GM21825 (cell line): ENCODE data around the gene FAM47E.
"Not testable (repeated sequence)": the region's sequence is repeated elsewhere in the genome, so short reads cannot be mapped to it uniquely, and the experiment has no call there.

Experiments used
- ATAC-seq: cut with Tn5 transposase; IDR thresholded peaks from one replicate; pipeline ENCODE4 v1.9.1; 2021; ENCODE audit warnings: mild to moderate bottlenecking, moderate library complexity; ENCODE audit not compliant: unreplicated experiment

The FAM47E gene

DNA sequence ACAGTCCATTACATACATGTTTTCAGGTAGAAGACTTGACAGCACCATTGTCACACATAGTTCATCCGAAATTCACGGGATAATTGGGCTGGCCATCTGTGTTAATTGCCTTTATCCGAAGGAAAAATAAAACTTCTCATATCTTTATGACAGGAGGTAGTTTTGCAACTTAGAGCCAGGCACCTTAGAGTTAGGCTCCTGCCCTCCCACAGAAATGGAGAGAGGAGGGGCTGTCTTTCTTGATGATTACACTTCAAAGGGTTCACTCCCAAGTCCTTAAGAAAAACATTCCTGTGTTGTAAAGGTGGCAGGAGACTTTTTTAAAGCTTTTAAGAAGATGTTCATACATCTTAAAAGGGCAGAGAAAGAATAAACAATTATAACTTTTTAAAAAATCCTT is 27.4 kb upstream of the FAM47E start:
- ATAC-seq, result no peak

DNA sequence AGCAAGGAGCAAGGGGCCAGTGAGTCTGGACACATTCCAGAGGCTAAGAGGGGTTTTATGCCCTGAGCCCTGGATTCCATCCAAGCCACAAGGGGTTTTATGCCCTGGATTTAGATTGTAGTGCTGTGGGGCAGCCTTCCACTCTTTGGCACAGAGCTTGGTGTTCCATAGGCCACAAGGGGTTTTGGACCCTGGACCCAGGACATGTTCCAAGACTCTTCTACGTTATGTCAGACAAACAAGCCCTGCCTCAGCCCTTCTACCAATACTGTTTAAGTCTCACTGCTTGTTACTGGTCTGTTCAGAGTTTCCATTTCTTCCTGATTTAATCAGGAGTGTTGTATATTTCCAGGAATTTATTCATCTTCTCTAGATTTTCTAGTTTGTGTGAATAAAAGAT is 25.1 kb upstream of the FAM47E start:
- no peak for ATAC-seq

DNA sequence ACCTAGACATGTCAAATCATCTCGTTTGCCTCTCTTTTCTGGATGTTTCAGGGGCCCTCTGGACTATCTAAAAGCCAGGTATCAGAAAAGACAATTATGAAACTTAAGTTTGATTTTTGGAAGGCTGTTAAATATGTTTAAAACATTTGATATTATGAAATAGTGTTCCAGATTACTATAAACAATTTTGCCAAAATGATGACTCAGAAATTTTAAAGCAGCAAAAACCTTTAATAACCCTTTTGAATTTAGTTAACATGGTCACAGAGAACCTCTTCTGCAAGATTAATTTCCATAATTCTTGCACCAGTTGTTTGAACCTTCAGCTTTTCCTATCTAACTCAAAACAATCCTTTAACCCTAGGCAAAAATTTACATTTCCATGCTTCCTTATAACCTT is 18.8 kb upstream of the FAM47E start:
- ATAC-seq, result no peak

DNA sequence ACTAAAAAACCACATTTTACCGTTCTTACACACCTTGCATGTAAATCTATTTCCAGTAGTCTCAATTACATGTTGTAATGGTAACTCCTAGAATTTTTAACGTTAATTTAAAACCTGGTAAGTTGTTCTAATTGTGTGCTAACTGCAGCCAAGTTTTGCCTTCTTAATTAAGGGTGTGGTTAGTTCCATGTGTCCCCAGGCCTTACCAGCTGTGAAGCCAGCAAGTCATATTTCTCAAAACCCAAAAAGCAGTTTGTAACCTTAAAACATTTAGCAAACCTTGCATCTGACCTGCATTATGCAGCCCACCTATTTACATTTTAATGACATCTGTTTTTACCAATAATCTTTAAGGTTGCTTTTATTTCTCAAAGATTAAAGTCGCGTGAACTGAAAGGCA is 18.4 kb upstream of the FAM47E start:
- ATAC-seq, result no peak

DNA sequence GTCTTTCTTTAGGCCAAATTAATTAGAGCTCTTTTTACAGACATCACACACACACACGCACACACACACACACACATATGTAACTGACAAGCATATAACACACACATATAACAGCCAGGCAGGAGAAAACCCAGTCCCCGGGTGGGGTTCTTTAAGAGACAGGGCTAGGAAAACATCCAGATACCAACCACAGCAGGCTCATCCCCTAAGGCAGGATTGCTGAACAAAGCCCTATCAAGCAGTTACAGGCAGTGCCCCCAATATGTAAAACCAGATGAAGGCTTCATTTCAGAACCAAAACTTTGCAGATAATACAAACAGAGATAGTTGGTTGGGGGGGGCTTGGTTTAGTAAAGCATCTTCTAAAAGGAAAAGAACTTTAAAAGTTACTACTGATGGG is 18.0 kb upstream of the FAM47E start:
- ATAC-seq, result no peak

DNA sequence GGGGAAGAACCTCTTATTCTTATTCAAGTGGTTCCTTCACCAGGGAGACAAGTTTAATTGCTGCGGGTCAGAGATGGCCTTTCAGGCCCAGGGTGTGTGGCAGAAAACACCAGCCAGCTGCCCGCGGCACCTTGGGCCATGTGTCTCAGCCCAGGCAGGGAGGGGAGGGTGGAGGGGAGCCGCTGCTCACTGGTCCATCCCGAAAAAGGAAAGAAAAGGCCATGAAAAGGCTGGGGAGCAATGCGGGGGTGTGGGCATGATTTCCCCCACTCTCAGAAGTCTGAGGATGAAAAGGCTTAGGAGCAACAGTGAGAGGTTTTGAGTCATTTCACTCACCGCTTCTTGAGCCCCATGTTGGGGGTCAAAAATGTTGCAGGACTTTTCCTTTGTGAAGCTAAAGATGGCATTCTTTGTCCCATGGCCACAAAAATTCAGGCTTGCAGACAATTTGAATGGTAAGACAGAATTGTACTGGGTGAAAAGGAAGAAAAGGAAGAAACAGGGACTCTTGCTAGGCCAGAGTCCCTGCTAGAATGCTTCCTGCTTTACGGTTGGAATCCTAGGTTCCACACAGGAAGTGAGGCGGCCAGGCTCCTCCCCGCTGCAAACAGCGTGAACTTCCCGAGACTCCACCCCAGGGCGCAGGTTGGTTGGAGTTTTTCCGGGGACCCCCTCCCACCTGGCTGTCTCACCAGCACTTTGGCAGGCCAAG is 17.4 kb upstream of the FAM47E start:
- no peak for ATAC-seq

DNA sequence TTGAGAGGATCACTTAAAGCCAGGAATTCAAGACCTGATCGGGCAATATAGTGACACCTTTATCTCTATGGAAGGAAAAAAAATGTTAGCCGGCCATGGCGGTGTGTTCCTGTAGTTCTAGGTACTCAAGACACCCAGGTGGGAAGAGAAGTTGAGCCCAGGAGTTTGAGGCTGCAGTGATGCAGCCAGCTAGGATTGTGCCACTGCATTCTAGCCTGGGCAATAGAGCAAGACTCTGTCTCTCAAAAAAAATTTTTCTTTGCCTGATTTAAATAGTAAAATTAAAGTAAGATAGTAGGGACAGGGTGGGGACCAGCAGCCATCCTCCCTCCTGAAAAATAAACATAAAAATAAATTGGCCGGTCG is 16.9 kb upstream of the FAM47E start:
- no peak for ATAC-seq

DNA sequence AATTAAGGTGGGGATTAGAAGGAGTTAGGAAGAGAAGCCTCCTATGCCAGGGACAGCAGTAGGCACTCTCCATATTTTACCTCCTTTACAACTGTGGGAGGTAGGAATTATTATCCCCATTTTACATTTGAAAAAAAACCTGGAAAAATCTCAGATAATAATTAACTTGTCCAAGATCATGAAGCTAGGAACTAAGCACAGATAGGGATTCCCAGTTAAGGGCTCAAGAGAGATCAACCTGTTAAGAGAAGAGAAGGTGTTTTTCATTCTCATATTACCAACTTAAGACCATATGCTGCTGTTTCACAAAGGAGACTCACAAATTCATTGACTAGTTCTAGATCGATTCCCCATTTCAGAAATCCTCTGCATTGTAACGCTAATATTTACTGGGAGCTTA is 16.1 kb upstream of the FAM47E start:
- ATAC-seq, result no peak

DNA sequence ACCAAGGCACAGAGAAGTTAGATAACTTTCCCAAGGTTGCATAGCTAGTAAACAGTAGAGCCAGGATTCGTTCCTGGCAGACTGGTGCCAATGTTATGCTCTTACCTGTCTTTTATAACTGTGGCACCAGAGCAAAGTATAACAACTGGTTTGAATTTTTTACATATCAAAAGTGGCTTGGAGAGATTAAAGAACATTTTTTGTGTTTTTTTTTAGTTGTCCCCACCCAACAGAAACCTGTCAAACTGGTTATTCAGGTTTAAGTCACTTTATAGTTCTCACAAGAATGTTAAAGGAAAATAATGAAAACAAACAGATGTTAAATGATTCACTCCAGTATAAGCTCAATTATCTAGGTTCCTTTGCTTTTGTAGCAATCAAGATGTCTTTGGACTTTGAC is 15.6 kb upstream of the FAM47E start:
- ATAC-seq, result no peak

DNA sequence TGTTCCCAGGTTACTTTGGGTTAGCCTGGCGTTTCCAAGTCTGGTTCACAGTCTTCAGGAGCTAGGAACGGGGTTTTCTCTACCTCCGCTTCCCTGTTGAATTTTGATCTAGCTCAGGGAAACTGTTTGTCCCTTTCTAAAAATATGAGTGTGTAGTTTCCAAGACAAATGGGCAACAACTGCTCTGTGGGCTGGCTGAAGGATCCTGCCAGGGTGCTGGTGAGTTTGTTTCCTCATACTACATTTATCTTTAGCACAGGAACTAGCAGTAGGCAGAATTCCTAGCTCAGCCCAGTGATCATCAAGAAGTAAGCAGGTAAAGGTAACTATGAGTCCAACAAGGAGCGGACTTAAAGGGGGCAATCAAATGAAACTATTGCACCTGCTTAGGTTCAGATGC is 13.3 kb upstream of the FAM47E start:
- no peak for ATAC-seq

DNA sequence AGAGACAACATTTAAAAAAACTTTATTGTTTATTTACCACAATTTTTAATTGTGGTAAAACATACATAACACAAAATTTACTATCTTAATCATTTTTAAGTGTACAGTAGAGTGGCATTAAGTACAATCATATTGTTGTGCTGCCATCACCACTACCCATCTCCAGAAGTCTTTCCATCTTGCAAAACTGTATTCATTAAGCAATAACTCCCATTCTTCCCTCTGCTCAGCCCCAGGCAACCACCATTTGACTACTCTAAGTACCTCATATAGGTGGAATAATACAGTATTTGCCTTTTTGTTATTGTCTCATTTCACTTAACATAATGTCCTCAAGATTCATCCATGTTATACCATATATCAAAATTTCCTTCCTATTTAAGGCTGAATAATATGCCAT is 12.8 kb upstream of the FAM47E start:
- ATAC-seq, result no peak

DNA sequence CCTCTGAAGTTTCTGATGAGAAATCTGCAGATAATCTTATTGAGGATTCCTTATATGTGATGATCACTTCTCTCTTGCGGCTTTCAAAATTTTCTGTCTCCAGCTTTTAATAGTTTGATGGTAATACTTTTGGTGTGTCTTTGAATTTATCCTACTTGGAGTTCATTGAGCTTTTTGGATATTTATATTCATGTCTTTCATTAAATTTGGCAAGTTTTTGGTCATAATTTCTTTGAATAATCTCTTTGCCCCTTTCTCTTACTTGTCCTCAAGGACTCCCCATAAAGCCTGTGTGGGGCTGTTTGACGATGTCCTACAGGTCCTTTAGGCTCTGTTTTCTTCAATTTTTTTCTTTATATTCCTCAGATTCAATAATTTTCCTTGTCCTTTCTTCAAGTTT is 11.3 kb upstream of the FAM47E start:
- ATAC-seq, result no peak

DNA sequence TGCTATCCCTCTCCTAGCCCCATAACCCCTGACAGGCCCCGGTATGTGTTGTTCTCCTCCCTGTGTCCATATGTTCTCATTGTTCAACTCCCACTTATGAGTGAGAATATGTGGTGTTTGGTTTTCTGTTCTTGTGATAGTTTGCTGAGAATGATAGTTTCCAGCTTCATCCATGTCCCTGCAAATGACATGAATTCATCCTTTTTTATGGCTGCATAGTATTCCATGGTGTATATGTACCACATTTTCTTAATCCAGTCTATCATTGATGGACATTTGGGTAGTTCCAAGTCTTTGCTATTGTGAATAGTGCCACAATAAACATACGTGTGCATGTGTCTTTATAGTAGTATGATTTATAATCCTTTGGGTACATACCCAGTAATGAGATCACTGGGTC is 7.6 kb upstream of the FAM47E start:
- not testable (repeated sequence) for ATAC-seq

DNA sequence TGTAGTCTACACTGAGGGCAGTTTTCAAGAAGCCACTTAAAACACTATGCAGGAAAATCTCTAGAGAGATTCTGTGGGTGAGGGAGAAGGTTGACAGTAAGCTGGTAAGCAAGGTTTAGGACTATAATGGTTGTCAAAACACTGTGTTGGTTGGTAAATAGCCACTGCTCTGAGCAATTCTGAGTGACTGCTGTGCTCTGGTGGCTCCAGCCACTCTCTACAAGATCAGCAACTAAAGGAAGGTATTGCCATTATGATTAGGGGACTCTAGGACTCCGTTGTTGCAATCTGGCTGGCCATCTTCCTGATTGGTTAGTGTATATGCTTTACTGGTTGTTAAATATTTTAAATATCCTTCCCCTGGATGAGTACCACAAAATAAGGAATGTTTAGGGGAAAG is 5.5 kb upstream of the FAM47E start:
- ATAC-seq, result no peak

DNA sequence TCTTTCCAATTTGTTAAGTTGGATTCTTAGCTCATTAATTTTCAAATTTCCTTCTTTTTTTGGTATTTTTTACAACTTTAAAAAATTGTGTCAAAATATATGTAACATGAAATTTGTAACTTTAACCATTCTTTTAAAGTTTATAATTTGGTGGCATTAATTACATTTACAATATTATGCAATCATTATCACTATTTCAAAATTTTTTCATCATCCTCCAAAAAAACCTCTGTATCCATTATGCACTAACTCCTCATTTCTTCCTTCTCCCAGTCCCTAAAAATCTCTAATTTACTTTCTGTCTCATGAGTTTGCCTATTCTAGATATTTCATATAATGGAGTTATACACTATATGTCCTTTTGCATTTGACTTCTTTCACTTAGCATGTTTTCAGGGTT is 4.7 kb upstream of the FAM47E start:
- no peak for ATAC-seq

DNA sequence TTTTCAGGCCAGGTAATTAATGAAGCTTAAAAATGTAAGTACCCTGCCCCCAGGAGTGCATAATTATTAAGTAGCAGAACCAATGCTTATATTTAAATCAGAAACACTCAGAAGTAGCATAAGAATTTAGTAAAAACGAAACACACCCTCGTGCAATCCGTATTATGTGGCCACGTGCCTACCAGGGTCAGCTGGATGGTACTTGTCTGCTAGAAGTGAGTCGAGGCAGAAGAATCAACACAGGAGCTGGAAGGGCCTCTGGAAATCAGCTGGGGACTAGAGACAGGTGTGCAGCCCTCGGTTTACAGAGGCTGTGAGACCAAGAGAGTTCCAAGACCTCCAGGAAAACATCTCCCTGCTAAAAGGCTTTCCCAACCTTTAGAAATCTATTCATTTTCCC is 559 bp upstream of the FAM47E start:
- ATAC-seq, result no peak

DNA sequence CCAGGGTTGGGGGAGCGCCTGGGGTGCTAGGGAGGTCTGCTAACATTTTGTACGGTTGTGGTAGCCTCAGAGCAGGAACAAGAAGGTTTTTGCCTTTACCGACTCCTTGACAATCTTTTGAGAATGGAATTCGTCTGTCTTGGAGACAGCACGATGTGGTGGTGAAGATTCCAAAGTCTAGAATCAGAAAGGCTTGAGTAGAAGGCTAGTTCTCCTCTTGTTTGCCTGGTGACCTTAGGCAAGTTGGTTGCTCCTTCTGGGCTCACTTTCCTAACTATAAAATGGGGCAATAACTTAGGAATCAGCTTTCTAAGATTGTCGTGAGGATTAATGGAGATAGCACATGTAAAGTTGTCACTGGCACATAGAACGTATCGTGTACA is 741 bp downstream of the FAM47E start:
- ATAC-seq, result no peak

DNA sequence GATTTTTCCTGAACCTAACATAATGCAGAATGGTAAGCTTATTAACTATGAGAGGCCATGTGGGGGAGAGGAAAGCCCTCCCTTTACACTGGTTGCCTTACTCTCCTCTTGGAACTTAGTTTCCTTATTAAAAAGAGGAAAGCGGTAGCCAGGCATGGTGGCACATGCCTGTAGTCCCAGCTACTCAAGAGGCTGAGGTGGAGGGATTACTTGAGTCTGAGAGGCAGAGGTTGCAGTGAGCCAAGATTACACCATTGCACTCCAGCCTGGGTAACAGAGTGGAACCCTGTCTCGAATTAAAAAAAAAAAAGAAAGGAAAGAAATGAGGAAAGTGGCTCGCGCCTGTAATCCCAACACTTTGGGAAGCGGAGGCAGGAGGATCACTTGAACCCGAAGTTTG is 2.0 kb downstream of the FAM47E start:
- no peak for ATAC-seq

DNA sequence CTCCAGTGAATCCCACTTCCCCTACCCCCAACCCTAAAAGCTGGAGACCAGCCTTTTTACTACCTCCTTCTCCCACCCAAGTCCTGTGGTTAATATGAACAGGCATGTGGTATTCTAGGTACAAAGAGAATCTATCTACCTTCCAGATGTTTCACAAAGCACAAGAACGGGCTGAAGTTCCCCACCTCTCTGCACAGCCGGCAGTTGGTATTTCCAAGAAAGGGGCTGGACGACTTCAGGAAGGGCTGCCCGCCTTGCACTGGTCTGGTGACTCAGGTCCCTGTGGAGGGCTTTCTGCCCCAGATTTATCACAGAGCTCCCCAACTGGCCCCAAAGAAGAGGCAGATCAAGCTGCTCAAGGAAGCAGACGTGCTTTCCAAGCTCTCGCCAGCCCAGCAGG is 4.5 kb downstream of the FAM47E start:
- no peak for ATAC-seq

DNA sequence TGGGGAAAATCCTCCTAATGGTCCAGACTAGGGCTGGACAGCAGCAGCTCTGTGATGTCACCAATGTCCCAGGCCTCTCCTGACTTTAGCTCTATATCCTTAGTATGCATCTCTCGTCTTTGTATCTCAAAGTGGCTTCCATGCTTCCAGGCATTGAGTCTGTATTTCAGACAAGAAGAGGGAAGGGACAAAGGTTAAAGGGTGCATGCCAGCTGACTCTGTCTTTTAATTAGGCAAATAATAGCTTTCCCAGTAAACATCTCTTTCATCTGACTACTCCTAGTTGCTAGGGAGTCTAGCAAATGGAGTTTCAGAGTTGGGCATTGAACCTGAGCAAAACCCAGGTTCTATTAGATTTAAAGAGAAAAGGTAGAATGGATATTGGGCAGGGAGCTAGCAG is 5.4 kb downstream of the FAM47E start:
- no peak for ATAC-seq

DNA sequence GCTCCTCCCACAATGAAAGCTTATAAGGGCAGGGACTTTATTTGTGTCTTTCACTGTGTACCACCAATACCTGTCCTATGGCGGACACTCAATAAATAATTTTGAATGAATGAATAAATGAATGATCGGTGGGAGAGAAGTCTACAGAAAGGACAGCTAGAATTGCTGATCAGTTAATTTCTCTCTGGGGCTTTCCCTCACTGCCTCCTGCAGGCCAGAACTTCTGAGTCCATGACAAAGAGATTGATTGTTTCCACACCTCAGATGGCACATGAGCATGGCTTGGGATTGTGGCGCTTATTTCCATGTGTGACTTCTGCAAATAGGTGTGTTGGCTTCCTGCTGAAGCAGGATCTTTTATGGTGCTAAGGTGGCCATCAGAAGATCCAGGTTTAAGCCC is 6.3 kb downstream of the FAM47E start:
- no peak for ATAC-seq

DNA sequence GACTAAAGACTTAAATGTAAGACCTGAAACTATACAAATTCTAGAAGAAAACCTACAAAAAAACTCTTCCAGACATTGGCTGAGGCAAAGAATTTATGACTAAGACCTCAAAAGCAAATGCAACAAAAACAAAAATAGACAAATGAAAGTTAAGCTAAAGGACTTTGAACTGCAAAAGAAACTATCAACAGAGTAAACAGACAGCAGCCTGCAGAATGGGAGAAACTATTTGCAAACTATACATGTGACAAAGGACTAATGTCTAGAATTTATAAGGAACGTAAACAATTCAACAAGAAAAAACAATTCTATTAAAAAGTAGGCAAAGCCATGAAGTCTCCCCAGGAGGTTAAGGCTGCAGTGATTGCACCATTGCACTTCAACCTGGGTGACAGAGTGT is 9.1 kb downstream of the FAM47E start:
- ATAC-seq, result no peak

DNA sequence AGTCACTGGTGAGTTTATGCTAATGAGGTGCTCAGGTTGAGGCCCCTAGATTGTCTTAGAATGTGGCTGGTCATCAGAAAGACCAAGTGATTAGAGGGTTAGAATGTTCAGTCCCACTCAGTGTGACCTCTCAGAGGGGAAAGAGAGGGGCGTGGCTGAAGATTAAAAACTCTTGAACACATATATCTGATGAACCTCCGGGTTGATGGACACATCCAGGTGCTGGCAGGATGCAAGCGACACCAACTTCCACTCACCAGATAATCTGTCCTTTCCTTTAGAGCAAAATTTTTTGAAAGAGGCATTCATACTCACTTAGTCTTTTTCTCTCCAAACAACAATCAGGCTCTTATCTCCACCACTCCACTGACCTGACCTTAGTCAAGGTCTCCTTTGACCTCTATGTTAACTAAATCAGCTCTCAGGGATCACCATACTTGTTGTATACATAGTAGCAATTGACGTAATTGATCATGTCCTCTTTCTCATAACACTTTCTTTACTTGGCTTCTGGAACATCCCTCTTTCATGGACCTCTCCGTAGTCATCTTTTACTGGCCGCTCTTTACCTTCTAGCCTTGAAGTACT is 14.2 kb downstream of the FAM47E start:
- ATAC-seq, result no peak
